Raji (cell line): Measurements from ENCODE around the gene OR1F1.
A peak's percentile ranks its signal among the peaks of the same experiment; 100 is the strongest.

Experiments used
- POLR2A ChIP-seq: IDR thresholded peaks from 2 replicates; pipeline ENCODE4 v1.6.1; 2011; ENCODE audit warnings: low read depth, low read length, control low read depth; ENCODE audit not compliant: insufficient read depth

The OR1F1 gene

GRCh38 chr16:3202903-3203539 lies 15.0 kb downstream of the OR1F1 start:
- no peak for TF ChIP-seq POLR2A

- TF ChIP-seq POLR2A = no peak
Observed at GRCh38 chr16:3207086-3207953, 19.3 kb downstream of the OR1F1 start.

GRCh38 chr16:3212006-3212405 lies 24.0 kb downstream of the OR1F1 start:
- no peak for TF ChIP-seq POLR2A

- no peak for TF ChIP-seq POLR2A
Observed at GRCh38 chr16:3212567-3212966, 24.6 kb downstream of the OR1F1 start.

GRCh38 chr16:3214904-3215600 lies 27.0 kb downstream of the OR1F1 start:
- no peak for TF ChIP-seq POLR2A

GRCh38 chr16:3215601-3216262 lies 27.7 kb downstream of the OR1F1 start:
- TF ChIP-seq POLR2A = 0 out of 2 replicates have a peak, but pooled peaks have one; percentile 19

DNA sequence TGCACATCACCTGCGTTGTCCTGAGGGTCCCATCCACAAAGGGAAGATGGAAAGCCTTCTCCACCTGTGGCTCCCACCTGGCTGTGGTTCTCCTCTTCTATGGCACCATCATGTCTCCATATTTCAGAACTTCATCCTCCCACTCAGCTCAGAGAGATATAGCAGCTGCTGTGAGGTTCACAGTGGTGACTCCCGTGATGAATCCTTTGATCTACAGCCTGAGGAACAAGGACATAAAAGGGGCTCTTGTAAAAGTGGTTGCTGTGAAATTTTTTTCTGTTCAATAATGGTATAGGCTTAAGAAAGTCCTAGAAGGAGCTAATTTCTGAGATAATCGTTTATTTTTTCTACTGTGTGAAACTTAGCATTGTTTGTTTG lies 28.2 kb downstream of the OR1F1 start:
- TF ChIP-seq POLR2A = no peak

GRCh38 chr16:3220839-3221238 lies 32.8 kb downstream of the OR1F1 start:
- no peak for TF ChIP-seq POLR2A

GRCh38 chr16:3223913-3224515 lies 36.0 kb downstream of the OR1F1 start:
- no peak for TF ChIP-seq POLR2A

DNA sequence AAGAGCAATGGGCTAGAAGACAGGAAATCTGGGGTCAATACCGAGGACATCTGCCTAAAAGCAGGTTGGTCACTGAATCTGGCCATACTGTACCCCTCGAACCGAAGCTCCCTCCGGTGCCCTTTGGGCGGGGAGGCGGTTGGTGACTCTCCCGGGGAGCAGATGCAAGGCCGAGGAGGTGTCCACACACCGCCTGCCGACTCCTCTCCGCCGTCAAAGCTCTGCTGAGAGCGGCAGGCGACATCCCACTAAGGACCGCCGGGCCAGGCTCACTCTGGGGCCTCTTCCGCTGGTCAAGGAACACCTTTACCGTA lies 46.5 kb downstream of the OR1F1 start:
- TF ChIP-seq POLR2A = no peak

DNA sequence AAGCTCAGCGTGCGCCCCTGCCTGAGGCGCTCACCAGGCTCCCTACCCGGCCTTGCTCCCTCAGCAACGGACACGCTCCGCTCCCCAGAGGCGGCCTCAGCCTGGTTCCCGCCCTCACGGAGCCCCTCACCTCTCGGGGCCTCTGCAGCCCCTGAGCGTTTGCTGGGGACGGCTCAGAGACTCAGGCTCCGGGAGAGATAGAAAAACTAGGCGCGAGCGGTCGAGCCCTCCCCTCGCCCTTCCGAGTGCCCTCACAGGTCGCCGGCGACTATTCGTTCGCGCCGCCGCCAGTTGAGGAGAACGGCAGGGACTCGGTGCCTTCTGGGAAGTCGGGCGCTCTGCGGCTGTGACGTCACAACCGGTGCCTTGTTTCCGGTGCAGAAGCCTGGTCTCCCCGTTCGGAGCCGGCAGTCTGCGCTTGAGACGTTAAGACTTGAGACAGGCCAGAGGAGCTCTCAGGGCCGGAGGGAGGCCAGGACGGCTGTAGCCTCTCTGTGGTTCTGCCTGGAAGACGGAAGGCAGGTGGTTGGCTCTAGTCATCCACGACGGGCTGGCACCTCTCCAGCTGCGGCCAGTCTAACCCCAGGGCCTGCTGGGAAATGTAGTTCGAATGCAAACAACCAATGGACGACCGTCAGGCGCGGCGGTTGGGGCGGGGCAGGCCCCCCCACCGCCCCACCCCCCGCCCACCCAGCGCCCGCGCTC lies 47.0 kb downstream of the OR1F1 start, which contains the start of gene ZNF200:
Gene ZNF200, minus strand, starts transcription at position 302 of the 705 bp plus-strand sequence. CDS start 1,403 bp downstream, outside the sequence.
- TF ChIP-seq POLR2A = peak; percentile 90

DNA sequence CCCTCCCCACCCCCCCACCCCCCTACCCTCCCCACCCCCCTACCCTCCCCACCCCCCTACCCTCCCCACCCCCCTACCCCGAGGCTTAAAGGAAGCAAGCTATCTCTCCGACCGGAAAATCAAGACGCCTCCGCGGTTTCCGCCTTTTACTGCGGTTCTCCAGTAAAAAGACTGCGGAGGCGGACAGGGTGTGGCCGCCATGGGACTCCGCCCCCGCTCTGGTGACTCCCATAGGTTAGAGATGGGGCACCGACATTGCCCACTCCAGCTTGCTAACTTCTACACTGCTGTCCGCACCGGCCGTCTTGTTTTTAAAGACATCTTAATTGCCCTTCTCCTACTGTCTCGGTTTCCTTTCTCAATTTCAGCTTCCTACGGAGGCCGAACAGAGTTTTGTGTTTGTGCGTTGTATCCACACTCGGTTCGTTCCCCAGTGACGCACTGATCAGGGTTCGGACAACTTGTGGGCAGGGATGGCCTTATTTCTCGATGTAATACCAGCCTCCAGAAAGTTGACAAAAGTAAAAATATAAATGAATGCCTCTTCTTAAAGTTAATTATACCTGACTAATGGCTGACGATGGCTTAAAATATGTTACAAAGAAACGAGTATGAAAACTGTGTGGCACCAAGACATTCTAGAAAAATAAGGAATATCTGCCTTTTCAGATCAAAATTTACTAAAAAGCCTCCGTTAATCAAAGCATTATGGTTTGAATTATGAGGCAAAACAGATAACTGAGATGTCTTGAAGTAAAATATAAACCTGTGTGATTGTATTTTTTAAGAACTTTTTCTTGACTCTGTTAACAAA lies 48.1 kb downstream of the OR1F1 start:
- TF ChIP-seq POLR2A = no peak

GRCh38 chr16:3241761-3242160 lies 53.8 kb downstream of the OR1F1 start:
- TF ChIP-seq POLR2A = no peak
